Ovary (tissue), 9 donors: ENCODE measurements around the gene NUMA1. TPM values are rescaled to one million over a fixed set of nuclear protein-coding genes. Genes with fewer than 3 reads are reported as not detected.

Experiments
- DNase-seq, 5 donors: peaks; one replicate each; pipeline ENCODE4 v3.0.0-alpha.2; 2019 to 2020
- H3K27ac ChIP-seq, 2 donors: fragments of 200-600 bp; one replicate each; pipeline versions ENCODE4 v1.5.1 to v1.8.0; 2019 to 2022
- H3K27me3 ChIP-seq: fragments of 200-600 bp; one replicate; pipeline ENCODE4 v1.8.0; 2022
- H3K36me3 ChIP-seq: fragments of 200-600 bp; sonication (generic); one replicate; pipeline ENCODE4 v1.5.1; 2019
- H3K4me1 ChIP-seq: one replicate; pipeline ENCODE4 v1.8.1; 2013; ENCODE audit warnings: mild to moderate bottlenecking, moderate library complexity; ENCODE audit not compliant: insufficient read depth
- H3K4me3 ChIP-seq: fragments of 200-600 bp; sonication (generic); one replicate; pipeline ENCODE4 v1.5.1; 2017
- H3K9me3 ChIP-seq, 2 donors: fragments of 200-600 bp in 1 of 2; sonication (generic) in 1 of 2; one replicate each; pipeline versions ENCODE4 v1.5.1 to v1.8.1; 2013 to 2019; ENCODE audit warnings: mild to moderate bottlenecking in 1 of 2, moderate library complexity in 1 of 2
- EP300 ChIP-seq: sonication (generic); formaldehyde crosslinking; IDR thresholded peaks from one replicate; pipeline ENCODE4 v1.6.1; 2017; ENCODE audit warnings: antibody characterized with exemption
- POLR2A ChIP-seq: fragments of 450-650 bp; IDR thresholded peaks from one replicate; pipeline ENCODE4 v1.6.1; 2017; ENCODE audit warnings: antibody characterized with exemption, mild to moderate bottlenecking, moderate library complexity
- WGBS, 3 donors: extraction: QIAGEN DNeasy Blood & Tissue Kit in 1 of 3; methylation state at CpG; one replicate each; pipeline versions ENCODE4 v1.1.5 to v1.1.7; 2013 to 2017; 5-methylcytosine and 5-hydroxymethylcytosine counted together
- intact Hi-C, 4 donors: fragments of 100-400 bp; cut with DNase I; formaldehyde crosslinking; loops; one replicate each; pipeline versions ENCODE4 v1.11.0 to v1.15.1; 2022 to 2023
- polyA plus RNA-seq, 2 donors: library from polyadenylated mRNA; stranded (reverse); fragments of 200-250 nt in 1 of 2; fragments of 350-450 nt in 1 of 2; fragmentation: Illumina TruSeq in 1 of 2; extraction: RNeasy Lipid Tissue Mini Kit (QIAGEN cat#74804) in 1 of 2; gene quantifications; one replicate each; pipeline ENCODE4 v1.2.3, GENCODE V29; 2013 to 2014
- total RNA-seq, 7 donors: library from RNA; depleted of rRNA in 2 of 7; stranded (reverse); fragments of >200 nt in 2 of 7; fragmentation: NEBNext Ultra II Directional in 3 of 7; extraction: Animal tissue kit (Norgen Biotek cat#: 25700) in 3 of 7; gene quantifications; one replicate each; pipeline versions ENCODE4 v1.1.0 to v1.2.4, GENCODE V29; 2016 to 2023
- TF ChIP-seq, protein P1 (sequence below), 3 donors: fragments of 450-650 bp in 2 of 3; fragments of 200-600 bp in 1 of 3; IDR thresholded peaks; one replicate each; pipeline versions ENCODE4 v1.5.1 to v1.8.0; 2016 to 2022; ENCODE audit warnings: antibody characterized with exemption in 3 of 3, mild to moderate bottlenecking in 1 of 3
- donor health status: DM: no; HTN: no; CAD: no; lungs with moderate emphysema.
- donor health status: DM: no; HTN: no; CAD: no.
- donor health status: Bipolar disorder and iron deficiency.
- donor health status: DM: yes; HTN: yes; CAD: no.
- donor health status: DM: no; HTN: no; CAD: no.
- donor health status: DM: yes; HTN: yes; CAD: no.

The NUMA1 gene
- total and polyA plus RNA-seq, 9 donors: 156 to 270 (median 235) TPM

DNA sequence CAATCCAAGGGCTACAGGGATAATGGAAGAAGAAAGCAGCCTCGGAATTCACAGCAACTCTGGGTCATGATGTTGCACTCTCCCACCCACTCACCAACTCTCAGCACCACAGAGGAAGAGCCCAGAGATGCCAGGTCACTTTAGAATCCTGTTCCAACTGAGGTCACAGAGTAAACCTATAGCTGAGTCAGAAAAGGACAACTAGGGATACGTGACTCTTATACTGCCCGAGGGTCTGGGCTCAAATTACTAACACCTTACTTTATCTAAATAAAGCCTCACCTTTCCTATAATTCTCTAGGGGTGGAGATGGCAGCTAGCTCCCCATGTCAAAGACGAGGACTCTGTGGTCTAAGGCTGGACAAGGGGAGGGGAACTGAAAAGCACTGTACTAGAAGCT is 57.0 kb downstream of the NUMA1 start:
- H3K9me3 ChIP-seq: no peaks in the 10 kb centered on the region
- no peak overlapping the region for H3K27ac ChIP-seq
- intact Hi-C loops: loop anchor here in 1 of 4 donors (5.0 kb wide), 1 partner anchor 69 kb away; no protein-coding TSS in a partner anchor
- DNase-seq: no peak
- 66 to 75% (median 75%) methylated on average over 4 of the region's 4 CpGs for WGBS, 3 donors
- no peaks in the 10 kb centered on the region for H3K27me3 ChIP-seq
- peaks cover 5% of the 10 kb centered on the region for H3K4me1 ChIP-seq
- H3K4me3 ChIP-seq: no peak overlapping the region
- no peaks in the 10 kb centered on the region for H3K36me3 ChIP-seq
- TF ChIP-seq, protein P1, sequence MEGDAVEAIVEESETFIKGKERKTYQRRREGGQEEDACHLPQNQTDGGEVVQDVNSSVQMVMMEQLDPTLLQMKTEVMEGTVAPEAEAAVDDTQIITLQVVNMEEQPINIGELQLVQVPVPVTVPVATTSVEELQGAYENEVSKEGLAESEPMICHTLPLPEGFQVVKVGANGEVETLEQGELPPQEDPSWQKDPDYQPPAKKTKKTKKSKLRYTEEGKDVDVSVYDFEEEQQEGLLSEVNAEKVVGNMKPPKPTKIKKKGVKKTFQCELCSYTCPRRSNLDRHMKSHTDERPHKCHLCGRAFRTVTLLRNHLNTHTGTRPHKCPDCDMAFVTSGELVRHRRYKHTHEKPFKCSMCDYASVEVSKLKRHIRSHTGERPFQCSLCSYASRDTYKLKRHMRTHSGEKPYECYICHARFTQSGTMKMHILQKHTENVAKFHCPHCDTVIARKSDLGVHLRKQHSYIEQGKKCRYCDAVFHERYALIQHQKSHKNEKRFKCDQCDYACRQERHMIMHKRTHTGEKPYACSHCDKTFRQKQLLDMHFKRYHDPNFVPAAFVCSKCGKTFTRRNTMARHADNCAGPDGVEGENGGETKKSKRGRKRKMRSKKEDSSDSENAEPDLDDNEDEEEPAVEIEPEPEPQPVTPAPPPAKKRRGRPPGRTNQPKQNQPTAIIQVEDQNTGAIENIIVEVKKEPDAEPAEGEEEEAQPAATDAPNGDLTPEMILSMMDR (IDR thresholded peaks at IDR 0.05): no peak
- no peak for TF ChIP-seq POLR2A
- no peak for TF ChIP-seq EP300

DNA sequence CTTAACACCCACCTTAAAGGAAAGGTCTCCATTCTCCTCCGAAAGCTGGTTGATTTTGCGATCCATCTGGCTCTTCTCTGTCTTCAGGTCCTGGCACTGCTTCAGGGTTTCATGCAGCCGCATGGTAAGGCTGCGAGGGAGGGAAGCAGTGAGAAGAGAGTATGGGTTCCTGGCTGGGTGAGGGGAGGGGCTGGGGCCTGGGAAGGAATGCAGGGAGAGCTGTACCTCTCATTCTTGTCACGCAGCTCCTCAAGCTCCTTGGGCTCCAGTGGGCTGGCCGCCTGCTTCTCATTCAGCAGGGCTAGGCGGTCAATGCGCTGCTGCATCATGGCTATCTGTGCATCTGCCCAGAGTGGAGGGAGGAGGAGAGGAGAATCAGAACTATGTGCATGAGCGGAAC is 62.2 kb downstream of the NUMA1 start:
- no peak for DNase-seq
- intact Hi-C loops: no loop called here
- TF ChIP-seq POLR2A: no peak
- TF ChIP-seq EP300: no peak
- TF ChIP-seq, protein P1 (IDR thresholded peaks at IDR 0.05): no peak
- H3K27me3 ChIP-seq: no peaks in the 10 kb centered on the region
- H3K9me3 ChIP-seq: no peaks in the 10 kb centered on the region
- peaks cover 5% of the 10 kb centered on the region for H3K4me1 ChIP-seq
- no peak overlapping the region for H3K27ac ChIP-seq
- no peak overlapping the region for H3K4me3 ChIP-seq
- 79 to 83% (median 82%) methylated on average over 9 of the region's 9 CpGs for WGBS, 3 donors
- no peaks in the 10 kb centered on the region for H3K36me3 ChIP-seq

DNA sequence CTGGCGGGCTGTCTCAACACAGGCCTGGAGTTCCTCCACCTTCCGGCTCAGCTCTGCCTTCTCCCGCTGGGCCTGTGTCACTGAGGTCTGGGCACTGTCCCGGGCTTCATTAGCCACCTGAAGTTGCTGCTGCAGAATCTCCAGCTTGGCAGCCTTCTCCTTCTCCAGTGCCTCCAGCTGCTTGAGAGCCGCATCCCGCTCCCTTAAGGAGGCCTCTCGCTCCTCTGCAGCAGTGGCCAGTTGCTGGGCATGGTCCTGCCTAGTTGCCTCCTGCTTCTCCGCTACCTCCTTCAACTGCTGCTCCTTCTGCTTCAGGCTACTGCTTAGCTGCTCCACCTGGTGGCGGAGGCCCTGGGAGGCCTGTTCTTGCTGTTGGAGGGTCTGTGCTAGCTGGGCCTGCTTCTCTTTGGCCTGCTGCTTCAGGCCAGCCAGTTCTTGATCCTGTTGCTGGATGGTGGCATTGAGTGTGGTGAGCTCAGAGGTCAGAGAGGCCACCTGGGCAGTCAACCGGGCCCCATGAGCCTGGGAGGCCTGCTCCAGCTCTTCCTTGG is 64.8 kb downstream of the NUMA1 start:
- 81 to 86% (median 84%) methylated on average over 10 of the region's 10 CpGs for WGBS, 3 donors
- no peak for TF ChIP-seq EP300
- no peak for TF ChIP-seq POLR2A
- TF ChIP-seq, protein P1 (IDR thresholded peaks at IDR 0.05): peak in 1 of 3 donors; percentile 10
- Histone ChIP-seq H3K4me1 (peaks cover 9% of the 10 kb centered on the region), H3K27ac (no peak overlapping the region), H3K36me3 (no peaks in the 10 kb centered on the region), H3K4me3 (no peak overlapping the region), H3K27me3 (no peaks in the 10 kb centered on the region), H3K9me3 (no peaks in the 10 kb centered on the region)
- no peak for DNase-seq
- intact Hi-C loops: no loop called here

DNA sequence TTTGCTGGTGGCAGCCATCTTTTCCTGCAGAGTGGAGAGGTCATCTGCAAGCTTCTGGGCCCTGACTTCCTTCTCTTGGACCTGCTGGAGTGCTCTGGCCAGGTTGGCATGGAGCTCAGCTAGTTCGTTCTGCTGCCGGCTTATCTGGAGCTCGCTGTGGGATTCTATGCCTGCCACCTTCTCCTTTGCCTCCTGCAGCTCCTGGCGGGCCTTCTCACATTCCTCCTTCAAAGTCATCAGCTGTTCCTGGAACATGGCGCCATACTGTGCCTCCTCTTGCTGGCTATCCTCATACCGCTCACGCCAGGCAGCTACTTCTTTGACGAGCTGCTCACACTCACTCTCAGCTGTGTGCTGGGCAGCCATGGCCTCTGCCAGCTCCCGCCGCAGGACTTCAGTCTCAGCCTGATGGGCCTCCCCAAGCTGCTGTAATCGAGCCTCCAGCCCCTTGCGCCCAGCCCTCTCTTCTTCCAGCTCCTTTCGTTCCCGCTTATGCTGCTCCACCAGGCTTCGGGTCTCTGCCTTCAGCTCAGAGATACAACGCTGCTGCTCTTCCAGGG is 65.5 kb downstream of the NUMA1 start:
- no peak for DNase-seq
- Histone ChIP-seq H3K27me3 (no peaks in the 10 kb centered on the region), H3K4me3 (no peak overlapping the region), H3K4me1 (peaks cover 9% of the 10 kb centered on the region), H3K36me3 (no peaks in the 10 kb centered on the region), H3K9me3 (no peaks in the 10 kb centered on the region), H3K27ac (no peak overlapping the region)
- intact Hi-C loops: no loop called here
- 78 to 81% (median 79%) methylated on average over 16 of the region's 16 CpGs for WGBS, 3 donors
- TF ChIP-seq EP300 (no peak), POLR2A (no peak)
- TF ChIP-seq, protein P1 (IDR thresholded peaks at IDR 0.05): no peak
